B cell (primary cell): ENCODE data around the gene CAPZB. TPM values are rescaled to one million over a fixed set of nuclear protein-coding genes. Genes with fewer than 3 reads are reported as not detected.

Experiments used
- ATAC-seq: fragments of 200-7000 bp; cut with Tn5 transposase; one replicate; pipeline ENCODE4 v1.10.0; 2021; ENCODE audit warnings: low read depth, mild to moderate bottlenecking, moderate number of reproducible peaks, moderate library complexity
- CTCF ChIA-PET: fragments of 350-600 bp; sonication (Branson Sonifier 250); formaldehyde crosslinking; loops from one replicate; lab custom pipeline; 2021; ENCODE audit warnings: antibody characterized with exemption, inconsistent platforms; lab: Charles Lee
- POLR2A ChIA-PET: fragments of 350-600 bp; sonication (Branson Sonifier 250); formaldehyde crosslinking; loops from one replicate; lab custom pipeline; 2021; ENCODE audit warnings: antibody characterized with exemption; lab: Charles Lee
- DNase-seq: peaks from one replicate; pipeline ENCODE4 v3.0.0; 2013
- H2AFZ ChIP-seq: 2 replicates; pipeline ENCODE4 v1.6.1; 2012; ENCODE audit warnings: mild to moderate bottlenecking, low read depth, low read length; ENCODE audit not compliant: insufficient read depth, poor library complexity, severe bottlenecking
- H3K27ac ChIP-seq, 2 donors: 1 replicate in 1 of 2; 2 replicates in 1 of 2; pipeline ENCODE4 v1.5.1; 2012 to 2013; ENCODE audit warnings: low read length in 2 of 2, mild to moderate bottlenecking in 2 of 2, moderate library complexity in 1 of 2
- H3K27me3 ChIP-seq, 4 experiments: fragments of 200-600 bp in 1 of 4; sonication (generic) in 1 of 4; replicated peaks in 1 of 4; 1 replicate in 2 of 4; 2 replicates in 2 of 4; pipeline versions ENCODE4 v1.6.1 to v1.7.0; 2013 to 2016; ENCODE audit warnings: low read length in 3 of 4, mild to moderate bottlenecking in 2 of 4, mixed read lengths in 1 of 4, moderate library complexity in 1 of 4; ENCODE audit not compliant: insufficient read depth in 4 of 4, control insufficient read depth in 3 of 4; ENCODE audit errors: control extremely low read depth in 1 of 4
- H3K36me3 ChIP-seq, 2 experiments: replicated peaks in 1 of 2; 1 replicate in 1 of 2; 2 replicates in 1 of 2; pipeline versions ENCODE4 v1.6.1 to v1.7.1; 2013; ENCODE audit warnings: low read length in 1 of 2; ENCODE audit not compliant: insufficient read depth in 2 of 2, control insufficient read depth in 1 of 2; ENCODE audit errors: control extremely low read depth in 1 of 2, extremely low read depth in 1 of 2
- H3K4me1 ChIP-seq, 2 donors: fragments of 200-600 bp in 1 of 2; sonication (generic) in 1 of 2; 1 replicate in 1 of 2; 2 replicates in 1 of 2; pipeline versions ENCODE4 v1.5.1 to v1.6.1; 2013 to 2017; ENCODE audit warnings: low read length in 2 of 2; ENCODE audit not compliant: control insufficient read depth in 2 of 2, insufficient read depth in 2 of 2
- H3K4me2 ChIP-seq: replicated peaks from 2 replicates; pipeline ENCODE3; 2012; ENCODE audit warnings: mild to moderate bottlenecking, low read depth, low read length; ENCODE audit not compliant: poor library complexity, severe bottlenecking
- H3K4me3 ChIP-seq, 5 experiments: fragments of 200-600 bp in 1 of 5; sonication (generic) in 1 of 5; 1 replicate in 3 of 5; 2 replicates in 2 of 5; pipeline versions ENCODE4 v1.5.1 to v1.7.0; 2011 to 2016; ENCODE audit warnings: low read length in 4 of 5, mild to moderate bottlenecking in 4 of 5, low read depth in 2 of 5, control low read depth in 1 of 5, moderate library complexity in 1 of 5; ENCODE audit not compliant: insufficient read depth in 1 of 5; ENCODE audit errors: control extremely low read depth in 1 of 5, extremely low read depth in 1 of 5
- H3K79me2 ChIP-seq: fragments of 200-600 bp; sonication (generic); one replicate; pipeline ENCODE4 v1.6.0; 2016; ENCODE audit warnings: low read length; ENCODE audit not compliant: control insufficient read depth, insufficient read depth
- H3K9ac ChIP-seq: fragments of 200-600 bp; sonication (generic); 2 replicates; pipeline ENCODE4 v1.6.1; 2017; ENCODE audit warnings: mild to moderate bottlenecking, low read length, moderate library complexity
- H3K9me3 ChIP-seq, 3 donors: one replicate each; pipeline versions ENCODE4 v1.6.1 to v1.7.1; 2013; ENCODE audit warnings: low read length in 2 of 3; ENCODE audit not compliant: control insufficient read depth in 2 of 3, insufficient read depth in 1 of 3; ENCODE audit errors: control extremely low read depth in 1 of 3
- H4K20me1 ChIP-seq: 2 replicates; pipeline ENCODE4 v1.6.0; 2012; ENCODE audit warnings: mild to moderate bottlenecking, low read length; ENCODE audit not compliant: insufficient read depth, control insufficient read depth, poor library complexity, severe bottlenecking
- H3K27ac Mint-ChIP-seq: one replicate; pipeline ENCODE4 v1.8.0; 2021; ENCODE audit warnings: mixed read lengths
- H3K27me3 Mint-ChIP-seq: one replicate; pipeline ENCODE4 v1.8.0; 2021; ENCODE audit warnings: mixed read lengths
- H3K4me1 Mint-ChIP-seq: one replicate; pipeline ENCODE4 v1.8.0; 2021; ENCODE audit warnings: mixed read lengths
- H3K4me3 Mint-ChIP-seq: one replicate; pipeline ENCODE4 v1.8.0; 2021; ENCODE audit warnings: mixed read lengths
- H3K9me3 Mint-ChIP-seq: one replicate; pipeline ENCODE4 v1.8.0; 2022; ENCODE audit warnings: mixed read lengths; ENCODE audit not compliant: insufficient read depth
- CTCF ChIP-seq: fragments of 200-600 bp; IDR thresholded peaks from one replicate; pipeline ENCODE4 v1.8.0; 2022; ENCODE audit warnings: antibody characterized with exemption, mild to moderate bottlenecking
- EZH2 ChIP-seq: IDR thresholded peaks from 2 replicates; pipeline ENCODE4 v1.6.1; 2012; ENCODE audit warnings: borderline replicate concordance, low read depth, mild to moderate bottlenecking, moderate library complexity, low read length; ENCODE audit not compliant: insufficient read depth, poor library complexity, severe bottlenecking
- WGBS: methylation state at CpG from one replicate; pipeline ENCODE4 v1.1.5; 2013; ENCODE audit warnings: missing lambda C conversion rate; ENCODE audit not compliant: insufficient coverage; 5-methylcytosine and 5-hydroxymethylcytosine counted together
- intact Hi-C: fragments of 100-400 bp; cut with micrococcal nuclease; formaldehyde crosslinking; loops from one replicate; pipeline ENCODE4 v1.10.0; 2022
- polyA plus RNA-seq: library from polyadenylated mRNA; depleted of rRNA; stranded (reverse); fragments of >200 nt; gene quantifications from 2 replicates; pipeline ENCODE4 v1.2.3, GENCODE V29; 2012
- total RNA-seq, 2 donors: library from RNA; stranded (reverse); fragments of 120-200 nt in 1 of 2; gene quantifications; 1 replicate in 1 of 2; 2 replicates in 1 of 2; pipeline versions ENCODE4 v1.2.3 to v1.2.4, GENCODE V29; 2013 to 2022

Gene CAPZB
- total and polyA plus RNA-seq, 2 donors (not counting 1 experiment from before 2014, with no cell fraction given) = 126 to 193 TPM

GRCh38 chr1:19330449-19331135 lies 154.7 kb downstream of the CAPZB start:
- Mint-ChIP-seq H3K27me3 (no peaks in the 10 kb centered on the region), H3K9me3 (no peaks in the 10 kb centered on the region), H3K4me3 (no peak overlapping the region), H3K4me1 (no peaks in the 10 kb centered on the region), H3K27ac (no peak overlapping the region)
- ATAC-seq = no peak
- WGBS = 77% methylated on average over 3 of the region's 14 CpGs
- Histone ChIP-seq H3K9me3 (no peaks in the 10 kb centered on the region), H3K9ac (no peak overlapping the region), H3K4me1 (no peaks in the 10 kb centered on the region), H3K27ac (no peak overlapping the region), H2AFZ (no peak overlapping the region), H3K4me2 (no peak overlapping the region), H4K20me1 (no peaks in the 10 kb centered on the region), H3K36me3 (peaks cover 0 to 34% of the 10 kb centered on the region in 2 experiments), H3K27me3 (no peaks in the 10 kb centered on the region), H3K79me2 (peaks cover 9% of the 10 kb centered on the region), H3K4me3 (no peak overlapping the region)
- DNase-seq = no peak
- intact Hi-C loops = no loop called here
- CTCF ChIA-PET = no interaction called here
- POLR2A ChIA-PET = interaction anchor here (0.8 kb wide), 1 partner anchor 15 kb away, joined by 3 read pairs; no protein-coding TSS in a partner anchor
- TF ChIP-seq CTCF (no peak), EZH2 (no peak)

- Histone ChIP-seq H3K9me3 (no peaks in the 10 kb centered on the region), H3K79me2 (peaks cover 15% of the 10 kb centered on the region), H3K4me2 (no peak overlapping the region), H3K4me3 (no peak overlapping the region), H3K36me3 (peaks cover 0 to 40% of the 10 kb centered on the region in 2 experiments), H4K20me1 (no peaks in the 10 kb centered on the region), H3K4me1 (no peaks in the 10 kb centered on the region), H3K27ac (no peak overlapping the region), H3K9ac (no peak overlapping the region), H3K27me3 (no peaks in the 10 kb centered on the region), H2AFZ (no peak overlapping the region)
- no peaks in the 10 kb centered on the region for H3K9me3 Mint-ChIP-seq
- H3K4me3 Mint-ChIP-seq = no peak overlapping the region
- H3K27ac Mint-ChIP-seq = no peak overlapping the region
- H3K4me1 Mint-ChIP-seq = no peaks in the 10 kb centered on the region
- ATAC-seq = no peak
- no peaks in the 10 kb centered on the region for H3K27me3 Mint-ChIP-seq
- TF ChIP-seq CTCF = no peak
- TF ChIP-seq EZH2 = no peak
- DNase-seq = no peak
- WGBS = 99% methylated on average over 5 of the region's 5 CpGs
- intact Hi-C loops = no loop called here
- CTCF ChIA-PET = no interaction called here
- POLR2A ChIA-PET = interaction anchor here (0.8 kb wide), 1 partner anchor 14 kb away, joined by 3 read pairs; no protein-coding TSS in a partner anchor
Observed at GRCh38 chr1:19329611-19330010, 155.7 kb downstream of the CAPZB start.
